Transverse colon (tissue), 4 donors: ENCODE data around the gene HTRA1.

Experiments used
- CTCF ChIP-seq, 5 experiments: fragments of 200-600 bp in 3 of 5; fragments of 450-650 bp in 2 of 5; sonication (generic) in 3 of 5; IDR thresholded peaks; 1 replicate in 2 of 5; 2 replicates in 3 of 5; pipeline ENCODE4 v1.5.1; 2016 to 2017; ENCODE audit warnings: antibody characterized with exemption in 5 of 5, inconsistent platforms in 3 of 5, mild to moderate bottlenecking in 2 of 5, moderate library complexity in 1 of 5
- EP300 ChIP-seq: sonication (generic); formaldehyde crosslinking; IDR thresholded peaks from one replicate; pipeline ENCODE4 v1.6.1; 2017; ENCODE audit warnings: antibody characterized with exemption, low read depth
- POLR2A ChIP-seq: fragments of 450-650 bp; IDR thresholded peaks from one replicate; pipeline ENCODE4 v1.6.1; 2016; ENCODE audit warnings: antibody characterized with exemption, mild to moderate bottlenecking, moderate library complexity
- POLR2AphosphoS5 ChIP-seq, 3 donors: sonication (generic); formaldehyde crosslinking; IDR thresholded peaks; one replicate each; pipeline ENCODE4 v1.6.1; 2016; ENCODE audit warnings: antibody characterized with exemption in 3 of 3

- TF ChIP-seq CTCF (IDR thresholded peaks at IDR 0.05) (no peak), POLR2AphosphoS5 (IDR thresholded peaks at IDR 0.05) (no peak), POLR2A (no peak), EP300 (no peak)
Observed at GRCh38 chr10:122561792-122562191, 100.4 kb downstream of the HTRA1 start.
